GM13977 (cell line): ENCODE measurements around the gene ATXN2.

ENCODE experiments used
- DNase-seq: peaks from one replicate; pipeline ENCODE4 v3.0.0; 2012; ENCODE audit warnings: low spot score
- in situ Hi-C: fragments of 300-500 bp; cut with MboI; formaldehyde crosslinking; loops from one replicate; pipeline ENCODE4 v1.12.0; 2022; ENCODE audit warnings: low sequenced_read_pairs, low pct_unique_long_range_greater_than_20kb, mixed read lengths, inconsistent platforms; ENCODE audit not compliant: unreplicated experiment
- TF ChIP-seq, protein P1 (sequence below): IDR thresholded peaks from 2 replicates; pipeline ENCODE4 v1.5.1; 2012; ENCODE audit warnings: mild to moderate bottlenecking, control low read depth; ENCODE audit not compliant: insufficient read depth; ENCODE audit errors: extremely low read depth, missing control alignments

ATXN2 gene

DNA sequence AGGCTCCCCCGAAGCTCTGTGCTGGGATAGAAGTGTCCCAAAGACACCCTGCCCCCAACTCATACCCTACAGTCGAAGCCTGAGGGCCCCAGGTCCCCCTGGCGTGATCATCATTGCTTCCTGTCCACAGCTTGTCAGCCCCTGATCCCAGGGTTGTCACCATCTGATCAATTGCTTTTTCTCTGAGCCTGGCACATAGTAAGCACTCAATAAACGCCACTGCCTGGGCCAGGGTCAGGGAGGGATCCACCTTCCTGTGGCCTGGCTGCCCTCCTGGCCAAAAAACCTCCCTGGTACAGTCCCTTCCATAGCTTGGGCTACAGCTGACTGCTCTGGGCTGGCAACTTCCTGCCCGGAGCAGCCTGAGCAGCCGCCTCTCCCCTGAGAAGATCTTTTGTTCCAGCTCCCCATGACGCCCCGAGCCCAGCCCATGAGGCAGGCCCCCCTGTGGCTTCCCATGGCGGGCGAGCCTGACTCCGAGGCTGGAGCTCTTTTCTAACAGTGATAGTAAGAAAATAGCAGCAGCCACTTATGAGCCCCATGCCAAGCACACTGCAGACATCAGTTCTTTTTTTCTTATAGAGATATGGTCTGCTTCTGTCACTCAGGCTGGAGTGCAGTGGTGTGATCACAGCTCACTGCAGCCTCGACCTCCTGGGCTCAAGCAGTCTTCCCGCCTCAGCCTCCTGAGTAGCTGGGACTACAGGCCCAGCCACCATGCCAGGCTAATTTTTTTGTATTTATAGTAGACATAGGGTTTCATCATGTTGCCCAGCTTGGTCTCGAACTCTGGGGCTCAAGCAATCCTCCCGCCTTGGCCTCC, 186.9 kb downstream of the ATXN2 start:
- DNase-seq: no peak
- TF ChIP-seq, protein P1, sequence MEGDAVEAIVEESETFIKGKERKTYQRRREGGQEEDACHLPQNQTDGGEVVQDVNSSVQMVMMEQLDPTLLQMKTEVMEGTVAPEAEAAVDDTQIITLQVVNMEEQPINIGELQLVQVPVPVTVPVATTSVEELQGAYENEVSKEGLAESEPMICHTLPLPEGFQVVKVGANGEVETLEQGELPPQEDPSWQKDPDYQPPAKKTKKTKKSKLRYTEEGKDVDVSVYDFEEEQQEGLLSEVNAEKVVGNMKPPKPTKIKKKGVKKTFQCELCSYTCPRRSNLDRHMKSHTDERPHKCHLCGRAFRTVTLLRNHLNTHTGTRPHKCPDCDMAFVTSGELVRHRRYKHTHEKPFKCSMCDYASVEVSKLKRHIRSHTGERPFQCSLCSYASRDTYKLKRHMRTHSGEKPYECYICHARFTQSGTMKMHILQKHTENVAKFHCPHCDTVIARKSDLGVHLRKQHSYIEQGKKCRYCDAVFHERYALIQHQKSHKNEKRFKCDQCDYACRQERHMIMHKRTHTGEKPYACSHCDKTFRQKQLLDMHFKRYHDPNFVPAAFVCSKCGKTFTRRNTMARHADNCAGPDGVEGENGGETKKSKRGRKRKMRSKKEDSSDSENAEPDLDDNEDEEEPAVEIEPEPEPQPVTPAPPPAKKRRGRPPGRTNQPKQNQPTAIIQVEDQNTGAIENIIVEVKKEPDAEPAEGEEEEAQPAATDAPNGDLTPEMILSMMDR: no peak
- in situ Hi-C loops: no loop called here

DNA sequence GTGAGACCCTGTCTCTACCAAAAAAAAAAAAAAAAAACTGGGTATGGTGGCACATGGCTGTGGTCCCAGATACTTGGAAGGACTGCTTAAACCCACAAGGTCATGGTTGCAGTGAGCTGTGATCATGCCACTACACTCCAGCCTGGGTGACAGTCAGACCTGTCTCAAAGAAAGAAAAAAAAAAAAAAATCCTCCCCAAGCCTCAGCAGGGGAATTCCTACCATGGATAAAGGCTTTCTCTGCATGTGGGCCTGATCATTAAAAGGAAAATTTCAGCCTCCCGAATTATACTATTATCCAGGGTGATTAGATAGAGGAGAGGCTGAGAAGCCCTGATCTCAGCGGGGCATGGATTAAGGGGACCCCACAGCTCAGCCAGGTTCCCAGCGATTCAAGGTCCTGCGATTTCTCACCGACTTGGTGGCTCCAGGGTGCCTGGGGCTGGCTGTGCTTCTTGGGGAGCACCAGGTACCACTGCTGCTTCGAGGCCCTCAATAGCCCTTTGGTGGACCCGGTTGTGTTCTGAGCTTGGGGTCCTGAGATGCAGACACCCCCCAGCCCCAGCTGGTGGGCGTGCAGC, 187.8 kb downstream of the ATXN2 start:
- no peak for DNase-seq
- in situ Hi-C loops: no loop called here
- TF ChIP-seq, protein P1: no peak

DNA sequence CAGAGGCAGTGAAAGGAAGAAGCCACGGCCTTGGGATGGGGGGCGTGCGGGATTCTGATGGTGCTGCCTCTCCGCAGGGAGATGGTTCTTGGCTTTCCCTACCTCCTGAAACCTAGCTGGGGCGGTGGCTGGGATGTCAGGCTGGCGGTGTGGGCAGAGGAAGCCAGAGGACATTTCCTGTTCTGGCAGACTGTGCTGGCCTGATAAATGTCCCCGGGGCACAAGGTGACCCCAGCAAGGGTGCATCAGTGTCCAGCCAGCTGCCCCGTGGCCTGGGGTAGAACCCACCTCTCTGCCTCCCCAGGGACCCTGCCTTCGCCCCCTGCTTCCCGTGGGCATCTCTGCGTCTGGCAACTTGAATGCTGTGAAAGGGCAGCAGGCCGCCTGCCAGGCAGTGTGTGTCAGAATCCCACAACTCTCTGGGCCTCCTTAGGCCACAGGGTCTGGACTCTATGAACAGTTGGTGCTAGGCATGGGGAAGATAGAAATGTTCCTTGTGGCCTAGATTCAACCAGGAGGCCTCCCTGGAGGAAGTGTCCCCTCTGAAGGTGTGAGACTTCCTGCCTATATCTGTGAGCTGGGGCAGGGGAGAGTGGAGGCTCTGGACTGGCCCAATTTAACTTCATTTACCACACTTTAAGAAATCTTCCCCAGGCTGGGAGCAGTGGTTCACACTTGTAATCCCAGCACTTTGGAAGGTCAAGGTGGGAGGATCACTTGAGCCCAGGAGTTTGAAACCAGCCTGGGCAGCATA, 188.5 kb downstream of the ATXN2 start:
- TF ChIP-seq, protein P1: no peak
- no peak for DNase-seq
- in situ Hi-C loops: no loop called here

DNA sequence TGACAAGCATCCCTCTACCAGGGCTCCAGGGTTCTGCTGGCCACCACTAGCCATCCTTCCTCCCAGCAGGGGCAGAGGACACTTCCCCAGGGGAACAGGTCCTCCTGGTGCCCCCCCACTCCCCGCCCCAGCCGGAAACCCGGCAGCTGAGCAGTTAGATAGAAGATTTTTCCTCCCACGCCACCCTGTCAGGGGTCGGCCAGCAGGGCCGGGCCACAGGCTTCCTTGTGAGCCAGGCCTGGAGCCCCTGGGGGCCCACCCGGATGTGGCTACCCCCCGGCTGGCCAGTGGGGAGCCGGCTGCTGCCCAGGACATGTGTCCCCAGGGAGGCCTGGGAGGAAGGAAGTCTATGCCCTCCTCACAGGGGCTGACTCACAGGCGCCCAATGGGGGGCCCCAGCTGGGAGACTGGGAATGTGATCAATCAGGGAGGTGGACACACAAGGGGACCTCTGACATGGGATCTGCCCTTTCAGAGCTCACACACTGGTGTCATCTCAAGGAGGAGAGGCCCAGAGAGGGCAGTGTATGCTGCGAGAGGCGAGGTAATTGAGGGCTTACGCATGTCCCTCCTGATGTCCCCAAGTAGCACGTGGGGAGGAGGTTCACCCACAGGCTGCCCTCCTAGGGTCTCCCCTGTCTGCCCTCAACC, 189.2 kb downstream of the ATXN2 start:
- DNase-seq: no peak
- in situ Hi-C loops: no loop called here

DNA sequence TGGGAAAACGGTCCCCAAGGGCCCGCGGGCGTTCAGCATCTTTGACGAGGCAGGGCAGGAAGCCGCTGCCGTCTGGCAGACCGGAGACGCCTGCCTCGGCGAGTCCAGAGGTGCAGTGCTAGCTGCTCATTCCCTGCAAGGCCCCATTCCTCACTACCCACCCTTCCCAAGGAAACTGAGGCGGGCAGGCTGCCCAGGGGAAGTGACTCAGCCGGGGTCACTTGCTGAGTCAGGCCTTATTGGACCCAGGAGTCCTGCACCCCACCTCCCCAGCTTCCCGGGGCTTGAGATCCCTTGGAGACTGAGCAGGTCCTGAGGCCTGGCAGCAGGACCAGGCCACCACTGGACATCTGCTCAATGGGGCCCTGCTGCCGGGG, 189.7 kb downstream of the ATXN2 start:
- TF ChIP-seq, protein P1: no peak
- DNase-seq: no peak
- in situ Hi-C loops: no loop called here

More for the DNA sequence above, 189.2 kb downstream of the ATXN2 start:
- TF ChIP-seq, protein P1: no peak

DNA sequence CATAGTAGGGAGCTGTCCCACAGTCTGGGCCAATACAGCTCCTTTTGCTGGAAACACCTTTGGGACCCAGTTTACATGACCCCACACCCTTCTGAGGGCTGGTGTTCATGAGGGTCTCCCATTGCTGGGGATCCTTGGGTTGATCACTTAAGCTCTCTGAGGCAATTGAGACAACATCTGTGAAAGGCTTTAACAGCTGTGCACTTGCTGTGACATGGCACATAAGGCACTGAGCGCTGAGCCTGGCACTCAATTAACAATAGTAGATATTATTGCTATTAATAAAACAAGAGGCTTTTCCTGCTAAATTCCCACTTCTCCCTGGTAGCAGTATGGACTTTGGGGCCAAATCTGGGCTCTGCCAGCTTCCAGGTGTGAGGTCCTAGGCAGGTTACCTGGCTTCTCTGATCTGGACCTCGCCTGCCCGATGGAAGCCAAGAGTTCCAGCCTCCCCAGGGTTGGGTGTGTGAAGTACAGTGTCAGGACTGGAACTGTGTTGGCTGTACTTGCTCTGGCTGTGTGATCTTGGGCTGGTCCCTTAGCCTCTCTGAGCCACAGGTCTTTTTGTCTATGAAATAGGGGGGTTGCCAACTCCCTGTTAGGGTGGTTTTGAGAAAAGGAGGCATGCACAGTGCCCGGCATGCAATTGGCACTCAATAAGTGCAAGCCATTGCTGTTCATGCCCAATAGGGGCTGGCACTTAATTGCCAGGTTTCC, 190.3 kb downstream of the ATXN2 start:
- in situ Hi-C loops: no loop called here
- no peak for DNase-seq
- TF ChIP-seq, protein P1: no peak
